OCI-LY7 (cell line): ENCODE results near the gene MRPL48.

Source experiments
- CTCF ChIP-seq: fragments of 200-600 bp; sonication (generic); conservative IDR thresholded peaks from 2 replicates; pipeline ENCODE4 v1.5.1; 2014; ENCODE audit warnings: mild to moderate bottlenecking, antibody characterized with exemption, low read length, moderate library complexity, mixed read lengths
- EZH2phosphoT487 ChIP-seq: fragments of 200-600 bp; sonication (generic); IDR thresholded peaks from 2 replicates; pipeline ENCODE4 v1.6.1; 2018; ENCODE audit warnings: low read depth, borderline replicate concordance, mild to moderate bottlenecking, mixed run types, antibody characterized with exemption, low read length, moderate library complexity, mixed read lengths

GRCh38 chr11:73859671-73860070 is 72.0 kb downstream of the MRPL48 start:
- TF ChIP-seq CTCF (no peak), EZH2phosphoT487 (no peak)
